Measurements from ENCODE around the gene GDPD1. TPM values are rescaled to one million over a fixed set of nuclear protein-coding genes. Genes with fewer than 3 reads are reported as not detected.

Gene GDPD1
- total RNA-seq, 1 donor: 1.1 TPM

- H2AFZ ChIP-seq (ENCODE audit: low read length): no peak overlapping the region
- no peak for DNase-seq (ENCODE audit: insufficient read length, low spot score, missing footprints)
- H3K4me3 ChIP-seq (ENCODE audit: insufficient read depth, low read length): no peak overlapping the region
- H3K79me2 ChIP-seq (ENCODE audit: insufficient read depth, low read length): no peaks in the 10 kb centered on the region
- no peaks in the 10 kb centered on the region for H4K20me1 ChIP-seq (ENCODE audit: insufficient read depth, low read length)
- no peak for TF ChIP-seq CTCF (IDR thresholded peaks at IDR 0.05; ENCODE audit: extremely low read depth, low read depth, low read length)
- no peaks in the 10 kb centered on the region for H3K36me3 ChIP-seq (ENCODE audit: insufficient read depth, low read length)
- H3K27me3 ChIP-seq (ENCODE audit: insufficient read depth, low read length): no peaks in the 10 kb centered on the region
- no peak overlapping the region for H3K4me2 ChIP-seq (ENCODE audit: insufficient read depth, low read length)
- no peaks in the 10 kb centered on the region for H3K4me1 ChIP-seq (ENCODE audit: insufficient read depth, low read length)
- no peak overlapping the region for H3K27ac ChIP-seq (ENCODE audit: low read depth, low read length)
- H3K9me3 ChIP-seq (ENCODE audit: low read depth, low read length): no peaks in the 10 kb centered on the region
Observed at GRCh38 chr17:59234631-59235030, 14.3 kb downstream of the GDPD1 start.

- H3K79me2 ChIP-seq (ENCODE audit: insufficient read depth, low read length): no peaks in the 10 kb centered on the region
- H3K4me2 ChIP-seq (ENCODE audit: insufficient read depth, low read length): no peak overlapping the region
- no peaks in the 10 kb centered on the region for H3K9me3 ChIP-seq (ENCODE audit: low read depth, low read length)
- H3K27ac ChIP-seq (ENCODE audit: low read depth, low read length): no peak overlapping the region
- no peaks in the 10 kb centered on the region for H3K4me1 ChIP-seq (ENCODE audit: insufficient read depth, low read length)
- no peaks in the 10 kb centered on the region for H3K36me3 ChIP-seq (ENCODE audit: insufficient read depth, low read length)
- H4K20me1 ChIP-seq (ENCODE audit: insufficient read depth, low read length): no peaks in the 10 kb centered on the region
- H2AFZ ChIP-seq (ENCODE audit: low read length): no peak overlapping the region
- H3K27me3 ChIP-seq (ENCODE audit: insufficient read depth, low read length): no peaks in the 10 kb centered on the region
- no peak overlapping the region for H3K4me3 ChIP-seq (ENCODE audit: insufficient read depth, low read length)
- no peak for TF ChIP-seq CTCF (IDR thresholded peaks at IDR 0.05; ENCODE audit: extremely low read depth, low read depth, low read length)
- DNase-seq (ENCODE audit: insufficient read length, low spot score, missing footprints): no peak
Observed at GRCh38 chr17:59238906-59239305, 18.6 kb downstream of the GDPD1 start.

DNA sequence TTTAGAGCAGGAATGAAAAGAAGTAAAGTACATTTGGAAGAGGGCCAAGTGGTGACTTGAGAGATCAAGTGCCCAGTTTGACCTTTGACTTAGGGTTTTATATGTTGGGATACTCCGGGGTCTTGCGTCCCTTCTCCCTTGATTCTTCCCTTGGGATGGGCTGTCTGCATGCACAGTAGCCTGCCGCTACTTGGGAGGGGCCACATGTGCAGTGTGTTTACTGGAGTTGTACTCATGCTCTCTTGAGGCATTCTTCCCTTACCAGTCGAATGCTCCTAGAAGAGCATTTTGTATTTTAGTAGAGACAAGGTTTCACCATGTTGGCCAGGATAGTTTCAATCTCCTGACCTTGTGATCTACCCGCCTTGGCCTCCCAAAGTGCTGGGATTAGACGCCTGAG lies 23.8 kb downstream of the GDPD1 start:
- no peaks in the 10 kb centered on the region for H3K9me3 ChIP-seq (ENCODE audit: low read depth, low read length)
- H3K27me3 ChIP-seq (ENCODE audit: insufficient read depth, low read length): no peaks in the 10 kb centered on the region
- H3K27ac ChIP-seq (ENCODE audit: low read depth, low read length): no peak overlapping the region
- no peaks in the 10 kb centered on the region for H3K4me1 ChIP-seq (ENCODE audit: insufficient read depth, low read length)
- no peak for DNase-seq (ENCODE audit: insufficient read length, low spot score, missing footprints)
- no peaks in the 10 kb centered on the region for H3K36me3 ChIP-seq (ENCODE audit: insufficient read depth, low read length)
- H3K79me2 ChIP-seq (ENCODE audit: insufficient read depth, low read length): no peaks in the 10 kb centered on the region
- no peak overlapping the region for H3K4me3 ChIP-seq (ENCODE audit: insufficient read depth, low read length)
- no peak overlapping the region for H3K4me2 ChIP-seq (ENCODE audit: insufficient read depth, low read length)
- H2AFZ ChIP-seq (ENCODE audit: low read length): no peak overlapping the region
- H4K20me1 ChIP-seq (ENCODE audit: insufficient read depth, low read length): no peaks in the 10 kb centered on the region
- TF ChIP-seq CTCF (IDR thresholded peaks at IDR 0.05; ENCODE audit: extremely low read depth, low read depth, low read length): no peak

DNA sequence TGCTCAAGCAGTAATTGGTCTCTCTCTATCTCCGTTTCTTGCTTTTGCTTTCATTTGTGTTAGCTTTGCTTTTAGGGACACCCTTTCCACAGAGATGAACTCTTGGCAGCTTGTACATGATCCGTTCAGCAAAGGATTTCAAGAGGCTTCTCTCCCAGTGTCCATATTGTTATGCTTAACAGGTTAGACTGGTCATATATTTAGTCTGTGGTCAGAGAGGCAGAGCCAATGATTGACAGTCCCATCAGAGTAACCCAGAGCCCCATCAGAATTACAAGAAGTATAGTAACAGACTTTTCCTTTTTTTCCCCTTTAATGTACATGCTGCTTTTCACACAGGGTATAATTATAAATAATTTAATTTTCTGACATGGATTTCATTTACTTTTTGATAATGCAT lies 34.4 kb downstream of the GDPD1 start:
- no peak overlapping the region for H3K27ac ChIP-seq (ENCODE audit: low read depth, low read length)
- H3K4me2 ChIP-seq (ENCODE audit: insufficient read depth, low read length): peak overlapping the region; percentile 29
- no peaks in the 10 kb centered on the region for H3K27me3 ChIP-seq (ENCODE audit: insufficient read depth, low read length)
- H3K79me2 ChIP-seq (ENCODE audit: insufficient read depth, low read length): no peaks in the 10 kb centered on the region
- no peak for TF ChIP-seq CTCF (IDR thresholded peaks at IDR 0.05; ENCODE audit: extremely low read depth, low read depth, low read length)
- H3K9me3 ChIP-seq (ENCODE audit: low read depth, low read length): no peaks in the 10 kb centered on the region
- H3K4me3 ChIP-seq (ENCODE audit: insufficient read depth, low read length): no peak overlapping the region
- no peak for DNase-seq (ENCODE audit: insufficient read length, low spot score, missing footprints)
- H2AFZ ChIP-seq (ENCODE audit: low read length): no peak overlapping the region
- no peaks in the 10 kb centered on the region for H4K20me1 ChIP-seq (ENCODE audit: insufficient read depth, low read length)
- no peaks in the 10 kb centered on the region for H3K36me3 ChIP-seq (ENCODE audit: insufficient read depth, low read length)
- no peaks in the 10 kb centered on the region for H3K4me1 ChIP-seq (ENCODE audit: insufficient read depth, low read length)

All from osteoblast (primary cell).